ENCODE results near the gene LTBP2.

- TF ChIP-seq CTCF (IDR thresholded peaks at IDR 0.05) (no peak), POLR2A (IDR thresholded peaks at IDR 0.05) (no peak)
Observed at GRCh38 chr14:74482571-74482970, 129.5 kb downstream of the LTBP2 start.

Data from thyroid gland (tissue), 4 donors.